GM19455 (cell line): ENCODE data around the gene ITGB5.

Experiments used
- ATAC-seq: cut with Tn5 transposase; IDR thresholded peaks from one replicate; pipeline ENCODE4 v1.9.1; 2021; ENCODE audit not compliant: unreplicated experiment

Gene ITGB5

DNA sequence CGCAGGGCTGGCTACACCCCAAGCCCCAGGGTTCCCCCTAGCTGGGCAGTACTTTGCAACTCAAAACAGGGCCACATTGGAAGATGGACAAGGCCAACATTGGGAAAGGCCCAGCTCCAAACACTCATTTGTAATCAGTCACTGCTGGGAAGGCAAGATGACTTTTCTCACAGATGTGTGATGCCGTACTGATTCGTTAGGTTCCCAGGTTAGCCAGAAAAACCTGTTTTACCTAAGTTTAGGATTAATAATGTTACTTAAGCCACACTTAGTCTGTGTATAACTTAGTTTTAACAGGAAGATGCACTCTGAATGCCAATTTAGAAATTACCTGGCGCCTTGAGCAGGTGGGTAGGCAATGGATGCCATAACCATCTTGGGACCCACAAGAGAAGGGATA, 71.0 kb downstream of the ITGB5 start:
- ATAC-seq, result no peak

DNA sequence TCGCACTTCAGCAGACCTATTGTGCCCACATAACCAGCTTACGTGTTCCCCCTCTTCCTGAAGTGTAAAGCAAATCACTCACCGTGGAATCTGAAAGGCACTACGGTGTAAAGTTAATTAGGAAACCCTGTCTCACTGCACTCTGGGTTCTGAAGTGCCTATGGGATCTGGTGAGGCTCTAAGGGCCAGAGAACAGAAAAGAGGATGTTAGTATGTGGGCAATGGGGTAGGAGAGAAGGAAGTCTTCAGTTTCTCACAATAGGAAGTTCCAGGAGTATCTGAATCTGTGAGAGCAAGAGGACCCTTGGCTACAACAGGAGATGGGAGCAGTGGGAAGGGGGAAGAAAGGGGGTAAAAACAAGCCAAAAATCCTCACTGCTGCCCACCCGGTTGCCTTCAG, 71.4 kb downstream of the ITGB5 start:
- ATAC-seq, result no peak

DNA sequence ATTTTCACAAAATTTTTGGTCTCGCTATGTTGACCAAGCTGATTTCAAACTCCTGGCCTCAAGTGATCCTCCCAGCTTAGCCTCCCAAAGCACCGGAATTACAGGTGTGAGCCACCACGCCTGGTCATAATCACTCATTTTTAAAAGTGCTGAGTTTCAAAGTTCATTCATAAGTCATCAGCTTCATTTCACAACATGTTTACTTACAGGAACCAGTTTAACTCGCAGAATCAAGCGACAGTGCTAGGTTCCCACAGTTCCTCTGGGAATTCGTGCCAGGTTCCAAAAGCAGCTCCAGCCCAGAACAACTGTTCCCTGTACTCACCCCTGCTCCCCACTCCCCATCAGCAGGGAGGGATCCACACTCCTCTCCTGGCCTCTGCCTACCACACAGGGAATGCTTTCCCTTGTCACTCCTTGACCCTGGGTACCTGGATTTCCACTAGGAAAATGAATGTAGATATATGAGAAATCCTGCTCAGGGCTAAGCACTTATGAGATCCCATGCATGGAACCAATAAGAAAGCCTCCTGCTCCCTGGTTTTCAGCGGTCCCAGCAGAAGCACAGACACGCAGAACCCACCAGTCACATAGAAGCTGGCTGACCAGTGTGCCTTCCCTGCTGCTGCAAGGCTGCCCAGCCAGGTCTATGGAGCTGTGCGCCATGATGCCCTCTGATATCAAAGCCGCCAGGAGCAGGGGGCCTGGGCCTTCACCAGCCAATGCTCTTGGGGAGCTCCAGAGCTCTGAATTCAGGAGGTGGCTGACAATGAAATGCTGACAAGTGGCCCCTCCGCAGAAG, 72.3 kb downstream of the ITGB5 start:
- no peak for ATAC-seq

DNA sequence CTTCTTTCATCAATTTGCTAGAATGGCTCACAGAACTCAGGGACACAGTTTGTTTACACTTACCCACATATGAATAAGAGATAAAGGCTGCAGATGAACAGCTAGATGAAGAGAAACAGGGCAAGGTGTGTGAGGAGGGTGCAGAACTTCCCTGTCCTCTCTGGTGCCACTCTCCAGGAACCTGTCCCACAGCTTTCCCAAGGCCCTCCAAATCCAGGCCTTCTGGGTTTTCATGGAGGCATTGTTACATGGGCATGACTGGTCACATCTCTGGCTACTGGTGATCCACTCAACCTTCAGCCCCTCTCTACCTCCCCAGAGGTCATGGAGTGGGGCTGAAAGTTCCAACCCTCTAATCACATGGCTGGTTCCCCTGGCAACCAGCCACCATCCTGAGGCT, 73.6 kb downstream of the ITGB5 start:
- ATAC-seq, result no peak

DNA sequence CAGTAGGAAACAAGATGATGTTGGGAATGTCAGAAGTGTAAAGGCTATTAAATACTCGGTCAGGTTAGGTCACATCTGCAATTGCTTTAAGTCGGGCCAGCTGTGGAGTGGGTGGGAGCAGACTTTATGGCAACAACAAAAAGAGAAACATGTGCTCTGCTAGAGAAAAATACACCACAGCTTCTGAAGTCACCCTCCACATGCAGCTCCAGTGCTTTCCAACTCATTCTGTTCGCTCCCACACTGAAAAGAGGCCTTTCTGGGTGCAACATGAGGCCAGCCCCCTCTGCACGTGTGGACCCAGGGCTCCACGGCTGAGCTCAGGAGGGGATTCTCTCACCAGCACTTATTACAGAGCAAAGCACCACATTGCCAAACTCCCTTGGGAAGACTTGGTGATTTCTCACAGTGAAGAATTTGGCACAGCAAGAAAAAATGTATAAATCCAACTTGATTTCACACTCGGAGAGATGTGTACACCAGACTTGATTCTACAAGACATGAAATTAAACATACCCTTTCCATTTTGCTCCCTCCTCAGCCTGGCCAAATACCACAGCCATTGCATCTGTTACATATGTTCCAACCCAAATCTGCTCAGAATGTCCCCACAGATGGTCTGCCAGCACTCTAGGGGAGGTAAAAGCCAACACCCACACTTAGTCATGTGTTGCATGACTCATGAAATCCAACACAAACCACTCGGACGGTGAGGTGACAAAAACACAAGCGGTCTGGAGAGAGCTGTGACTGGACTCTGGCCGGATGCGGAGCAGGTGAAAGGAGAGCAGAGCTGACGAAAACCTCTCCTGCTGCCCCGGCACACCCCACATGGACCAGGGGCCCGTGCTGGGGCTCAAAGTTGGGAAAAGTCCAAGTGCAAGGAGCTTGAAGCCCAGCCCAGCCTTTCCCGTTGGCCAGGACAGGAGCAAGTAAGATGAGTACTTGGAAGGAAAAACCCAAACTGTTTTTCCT, 74.6 kb downstream of the ITGB5 start:
- no peak for ATAC-seq

DNA sequence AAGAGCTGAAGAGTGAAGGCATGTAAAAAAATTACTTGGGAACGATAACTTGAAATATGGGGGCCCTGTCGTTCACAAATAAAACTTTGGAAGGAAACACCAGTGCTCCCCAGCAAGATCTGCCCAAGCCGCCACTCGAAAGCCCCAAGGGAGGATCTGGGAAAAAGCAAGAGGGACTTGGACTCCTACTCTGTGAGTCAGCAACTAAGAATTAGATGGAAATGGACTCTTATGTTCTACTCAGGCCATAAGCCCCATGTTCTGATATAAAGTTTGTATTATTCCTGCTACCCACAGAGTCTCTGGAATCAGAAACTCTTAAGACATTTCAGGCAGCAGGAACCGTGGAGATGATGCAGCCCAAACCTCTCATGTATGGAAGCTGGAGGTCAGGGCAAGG, 75.7 kb downstream of the ITGB5 start:
- ATAC-seq, result no peak

DNA sequence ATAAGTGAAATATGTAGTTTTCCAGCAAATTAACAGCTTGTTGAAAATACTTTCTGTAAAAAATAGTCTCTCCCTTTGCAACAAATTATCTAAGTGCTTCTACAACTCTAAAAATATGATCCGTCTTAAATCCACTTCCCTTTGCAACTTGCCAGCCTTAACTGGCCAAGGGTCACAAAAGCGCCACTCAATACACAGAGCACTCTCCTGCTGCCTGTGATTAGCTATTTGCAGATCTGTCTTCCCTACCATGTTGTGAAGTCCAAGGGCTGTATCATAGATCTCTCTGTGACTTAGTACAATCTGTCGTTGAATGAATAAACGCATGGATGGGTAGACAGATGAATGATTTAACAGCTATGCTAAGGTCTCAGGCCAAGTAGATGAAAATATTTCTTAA, 76.2 kb downstream of the ITGB5 start:
- ATAC-seq, result no peak

DNA sequence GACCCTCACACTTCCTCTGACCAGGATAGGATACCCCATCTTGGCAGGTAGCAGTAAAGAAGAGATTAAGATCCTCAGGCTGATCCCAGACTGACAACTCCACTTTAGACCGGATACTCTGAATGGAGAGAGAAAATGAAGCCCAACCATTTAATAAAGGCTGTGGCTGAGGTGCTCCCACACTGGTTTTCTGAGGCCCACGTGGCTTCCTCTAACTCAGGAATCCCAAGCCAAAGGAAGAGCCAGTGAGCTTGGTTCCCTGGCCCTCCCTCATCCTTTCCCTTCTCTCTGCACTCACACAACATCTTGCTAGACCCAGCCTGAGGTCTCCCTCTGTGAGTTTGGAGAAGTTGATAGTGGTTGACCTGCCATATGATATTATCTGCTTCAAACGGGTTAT, 78.1 kb downstream of the ITGB5 start:
- no peak for ATAC-seq

DNA sequence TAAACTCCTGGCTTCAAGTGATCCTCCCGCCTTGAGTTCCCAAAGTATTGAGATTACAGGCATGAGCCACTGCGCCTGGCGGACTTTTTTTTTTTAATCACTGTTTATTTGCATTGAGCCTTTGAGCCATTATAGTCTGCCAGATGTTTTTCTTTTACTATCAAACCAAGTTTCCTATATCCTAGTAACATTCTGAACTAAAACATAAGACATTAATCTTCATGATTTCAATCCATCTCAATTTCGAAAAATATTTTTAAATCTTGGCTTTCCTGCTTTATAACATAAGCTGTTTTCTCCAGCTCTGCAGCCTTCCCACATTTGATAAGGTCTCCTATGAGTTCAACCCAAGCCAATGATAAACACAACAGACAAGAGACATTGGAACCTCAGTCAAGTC, 81.5 kb downstream of the ITGB5 start:
- ATAC-seq, result no peak

DNA sequence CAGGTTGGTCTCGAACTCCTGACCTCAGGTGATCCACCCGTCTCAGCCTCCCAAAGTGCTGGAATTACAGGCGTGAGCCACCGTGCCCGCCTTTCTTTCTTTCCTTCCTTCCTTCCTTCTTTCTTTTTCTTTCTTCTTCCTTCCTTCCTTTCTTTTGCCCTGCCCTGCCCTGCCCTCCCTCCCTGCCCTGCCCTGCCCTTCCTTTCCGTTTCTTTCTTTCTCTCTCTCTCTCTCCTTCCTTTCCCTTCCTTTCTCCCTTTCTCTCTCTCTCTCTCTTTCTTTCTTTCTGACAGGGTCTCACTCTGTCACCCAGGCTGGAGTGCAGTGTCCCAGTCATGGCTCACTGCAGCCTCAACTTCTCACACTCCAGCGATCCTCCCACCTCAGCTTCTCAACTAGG, 82.3 kb downstream of the ITGB5 start:
- ATAC-seq, result no peak

DNA sequence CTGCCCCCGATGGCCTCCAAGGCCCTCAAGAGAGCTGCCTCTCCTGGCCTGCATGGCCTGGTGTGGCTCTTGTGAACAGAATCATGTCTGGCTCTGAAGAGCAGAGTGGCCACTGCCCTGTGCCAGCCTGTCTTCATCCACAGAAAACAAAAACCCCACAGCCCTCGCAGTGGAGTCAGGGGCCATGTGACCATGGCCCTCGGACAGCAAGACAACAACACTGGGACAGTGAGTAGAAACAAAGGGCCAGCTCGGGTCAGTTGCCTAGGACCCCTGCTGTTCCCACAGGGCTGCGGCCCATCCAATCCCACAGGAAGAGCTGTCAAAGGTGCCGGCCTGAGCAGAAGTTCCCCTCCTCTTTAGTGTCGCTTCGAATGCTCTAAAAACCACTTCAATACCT, 84.5 kb downstream of the ITGB5 start:
- ATAC-seq, result no peak

DNA sequence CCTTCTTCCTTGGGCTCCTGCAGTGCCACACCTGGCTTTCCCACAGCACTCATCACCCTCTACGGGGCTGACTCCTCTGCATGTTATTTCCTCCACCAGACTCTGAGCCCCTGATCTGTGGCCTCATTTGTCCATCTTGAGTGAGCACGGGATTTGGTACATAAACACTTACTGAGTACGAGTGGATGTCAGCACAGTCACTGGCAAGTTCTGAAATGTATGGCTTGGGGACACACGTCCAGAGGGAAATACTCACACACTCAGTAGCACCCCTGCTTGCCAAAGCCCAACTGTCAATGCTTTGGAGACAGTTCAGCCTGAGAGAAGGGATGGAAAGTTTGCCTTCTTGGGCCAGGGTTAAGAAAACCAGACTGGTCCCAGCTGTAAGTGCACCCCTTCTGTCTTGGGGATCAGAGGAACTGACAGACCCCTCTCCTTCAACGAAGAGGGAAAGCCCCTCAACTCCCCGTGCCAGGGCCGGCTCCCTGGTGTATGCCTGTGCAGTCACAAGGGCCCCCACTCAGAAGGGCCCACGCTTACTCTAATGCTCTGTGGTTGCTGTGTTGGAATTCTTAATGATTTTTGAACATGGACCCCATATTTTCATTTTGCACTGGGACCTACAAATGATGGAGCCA, 85.0 kb downstream of the ITGB5 start:
- ATAC-seq, result no peak

DNA sequence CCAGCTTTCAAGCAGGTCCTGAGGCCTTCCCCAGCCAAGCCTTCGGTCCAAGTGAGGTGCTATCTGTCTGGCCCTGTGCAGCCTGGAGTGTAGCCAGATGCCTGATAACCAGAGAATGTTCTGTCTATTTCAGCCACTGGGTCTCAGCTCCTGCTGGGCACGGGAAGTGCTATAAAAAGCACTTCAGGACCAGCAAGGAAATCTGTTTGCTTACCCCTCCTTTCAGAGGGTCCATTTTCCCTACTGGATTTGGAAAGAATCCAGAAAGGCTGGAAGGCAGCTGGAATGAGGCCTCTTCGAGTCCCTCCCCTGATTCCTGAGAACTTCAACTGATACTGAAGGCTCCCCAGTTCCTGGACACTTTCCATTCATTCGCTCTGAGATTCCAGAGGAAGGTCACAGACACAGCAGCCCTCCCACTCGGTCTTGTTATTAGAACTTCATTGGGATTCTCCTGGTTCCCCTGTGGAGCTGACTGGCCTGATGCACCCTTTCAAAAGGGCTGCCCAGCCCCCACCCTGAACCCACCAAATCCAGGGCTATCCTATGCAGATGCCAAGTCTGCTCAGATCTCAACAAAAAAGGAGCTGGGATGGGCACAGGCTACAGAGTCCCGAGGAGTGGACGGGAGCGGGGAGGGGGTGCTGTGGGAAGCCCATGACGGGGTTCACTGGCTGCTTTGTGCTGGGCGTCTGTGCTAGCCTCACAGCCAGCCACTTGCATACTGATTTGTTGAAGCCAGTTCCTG, 86.5 kb downstream of the ITGB5 start:
- no peak for ATAC-seq

DNA sequence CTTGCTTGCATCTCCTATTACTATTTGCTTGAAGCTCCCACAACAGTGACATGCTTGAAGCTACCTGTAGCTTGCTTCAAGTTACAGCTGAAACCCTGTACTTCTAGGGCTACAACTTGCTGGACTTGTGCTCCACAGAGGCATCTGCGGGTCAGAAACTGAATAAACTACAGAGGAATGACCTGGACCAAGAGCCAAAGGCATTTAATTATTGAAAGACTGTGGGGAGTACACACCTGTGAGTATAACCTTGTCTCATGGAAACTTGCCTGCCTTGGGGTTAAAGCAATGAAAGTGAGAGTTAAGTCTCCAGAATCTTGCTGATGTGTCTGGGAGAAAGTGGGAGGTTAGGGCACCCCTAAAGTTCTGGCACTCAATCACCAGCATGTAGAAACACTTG, 87.1 kb downstream of the ITGB5 start:
- ATAC-seq, result no peak

DNA sequence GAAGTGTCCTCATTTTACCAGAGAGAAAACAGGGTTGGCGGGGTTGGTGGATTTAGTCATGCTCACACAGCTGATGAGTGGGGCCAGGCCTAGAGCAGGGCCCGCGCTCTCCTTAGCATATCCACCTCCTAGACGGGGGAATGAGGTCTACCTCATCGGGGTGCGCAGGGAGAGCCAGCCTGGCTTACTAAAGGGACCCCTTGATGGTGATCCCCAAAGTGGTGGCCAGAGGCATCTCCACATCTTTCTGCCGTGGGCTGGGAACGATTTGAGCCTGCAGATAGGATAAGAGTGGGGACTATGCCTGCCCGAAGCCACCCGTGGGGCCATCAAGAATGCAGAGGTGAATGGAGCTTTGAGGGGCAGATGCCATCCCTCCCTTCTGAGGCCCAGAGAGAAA, 87.5 kb downstream of the ITGB5 start:
- ATAC-seq, result no peak

DNA sequence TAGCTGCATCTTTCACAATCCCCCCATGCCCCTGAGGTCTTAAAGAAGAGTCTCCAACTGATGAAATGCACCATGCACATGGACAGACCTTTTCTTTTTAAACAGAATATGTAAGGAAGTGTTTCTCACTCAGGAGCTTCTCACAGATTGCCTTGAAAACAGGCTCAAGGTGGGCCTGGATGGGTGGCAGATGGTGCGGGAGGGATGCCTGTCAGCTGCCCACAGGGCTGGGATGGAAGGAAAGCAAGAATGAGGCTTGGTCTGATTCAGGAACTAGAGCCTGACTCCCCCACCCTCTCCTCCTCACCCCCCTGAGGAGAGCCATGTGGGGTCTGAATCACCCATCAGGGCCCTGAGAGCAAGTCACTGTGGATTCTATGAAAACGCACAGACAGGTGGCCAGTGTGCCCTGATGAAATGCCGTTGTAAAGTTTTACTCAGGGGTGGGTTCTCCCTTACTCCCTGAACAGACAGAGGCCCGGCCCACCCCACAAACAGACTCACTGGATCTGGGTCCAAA, 89.7 kb downstream of the ITGB5 start:
- ATAC-seq, result no peak

DNA sequence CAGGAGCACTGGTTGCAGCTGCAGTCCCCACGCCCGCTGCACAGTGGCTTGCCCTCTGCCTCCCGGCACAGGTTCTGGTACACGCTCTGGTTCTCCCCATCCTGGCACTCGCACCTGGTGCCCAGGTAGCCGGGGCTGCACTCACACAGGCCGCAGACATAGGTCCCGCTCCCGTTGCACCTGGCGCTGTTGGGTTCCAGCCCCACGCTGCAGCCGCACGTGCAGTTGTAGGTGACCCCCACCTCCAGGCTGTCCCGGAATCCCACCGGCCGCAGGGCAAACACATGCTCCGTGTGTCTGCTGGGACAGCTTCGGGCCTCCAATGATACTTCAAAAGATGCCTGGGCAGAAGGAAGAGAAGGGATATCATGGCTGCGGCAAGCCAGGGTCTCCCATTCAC, 90.7 kb downstream of the ITGB5 start:
- no peak for ATAC-seq

DNA sequence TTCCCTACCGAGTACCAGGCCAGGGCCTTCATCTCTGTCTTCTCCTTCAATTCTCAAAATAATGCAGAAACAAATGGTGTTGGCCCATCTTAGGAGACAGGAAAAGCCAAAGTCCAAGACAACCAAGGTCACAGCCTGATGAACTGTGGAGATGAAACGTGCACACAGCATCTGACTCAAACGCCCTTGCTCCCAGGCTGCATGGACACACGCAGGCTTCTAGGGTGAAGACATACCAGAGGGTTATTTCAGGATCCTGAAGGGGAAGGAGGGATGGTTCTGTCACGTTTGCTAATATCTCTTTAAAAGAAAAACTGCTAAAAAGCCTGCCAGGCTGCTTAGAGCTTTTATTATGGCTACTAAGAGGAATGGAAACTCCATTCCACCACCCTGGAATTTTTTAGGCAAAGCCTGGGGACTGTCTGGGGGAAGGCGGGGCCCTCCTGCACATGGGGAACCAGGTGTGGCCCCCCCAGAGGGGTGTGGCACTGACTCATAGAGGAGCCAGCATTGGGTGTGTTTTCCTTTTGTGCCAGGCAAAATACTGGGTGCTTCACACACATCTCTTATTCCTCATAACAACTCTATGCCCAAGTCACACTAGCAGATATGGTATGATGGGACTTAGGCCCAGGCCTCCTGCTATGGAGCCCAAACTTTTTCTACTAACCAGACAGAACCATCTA, 94.0 kb downstream of the ITGB5 start:
- no peak for ATAC-seq

DNA sequence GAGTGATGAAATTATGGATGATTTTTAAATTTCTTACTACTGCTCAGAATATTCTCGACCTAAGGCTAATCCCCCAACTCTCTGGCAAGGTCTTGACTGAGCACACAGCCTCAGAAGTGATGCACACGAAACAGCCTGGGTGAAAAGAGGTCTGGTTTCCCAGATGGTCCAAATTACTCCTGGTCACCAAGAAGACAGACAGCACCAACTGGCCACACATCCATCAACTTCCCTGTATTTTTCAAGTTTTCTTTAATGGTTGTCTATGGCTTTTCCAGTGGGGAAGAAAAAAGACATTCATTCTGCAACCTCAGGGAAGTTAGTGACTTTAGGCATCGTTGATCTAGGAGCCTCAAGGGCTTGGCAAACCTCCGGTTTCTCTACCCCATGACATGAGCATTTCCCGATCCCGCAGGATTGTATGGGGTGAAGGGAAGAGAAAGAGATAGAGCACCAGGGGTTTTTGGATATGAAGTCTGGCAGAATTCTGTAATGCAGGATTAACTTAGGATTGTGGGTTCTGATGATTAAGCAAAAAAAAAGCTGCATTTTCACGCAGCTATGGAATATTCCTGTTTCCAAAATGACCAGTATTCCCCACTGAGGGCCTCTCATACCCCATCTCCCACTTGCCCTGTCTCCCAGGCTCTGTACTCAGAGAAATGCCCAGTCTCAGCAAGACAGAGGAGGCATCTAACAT, 94.7 kb downstream of the ITGB5 start:
- no peak for ATAC-seq
